CD8-positive, alpha-beta memory T cell (primary cell): ENCODE data around the gene SOX10. TPM values are rescaled to one million over a fixed set of nuclear protein-coding genes. Genes with fewer than 3 reads are reported as not detected.
"Not testable (repeated sequence)": the region's sequence is repeated elsewhere in the genome, so short reads cannot be mapped to it uniquely, and the experiment has no call there.

ENCODE experiments used
- CTCF ChIA-PET: fragments of 350-600 bp; sonication (Branson Sonifier 250); formaldehyde crosslinking; loops from one replicate; lab custom pipeline; 2021; ENCODE audit warnings: antibody characterized with exemption; lab: Charles Lee
- POLR2A ChIA-PET: fragments of 350-600 bp; sonication (Branson Sonifier 250); formaldehyde crosslinking; loops from one replicate; lab custom pipeline; 2021; ENCODE audit warnings: antibody characterized with exemption; lab: Charles Lee
- DNase-seq, 5 donors: peaks; one replicate each; pipeline versions ENCODE4 v3.0.0 to v3.0.0-alpha.2; 2020 to 2022; ENCODE audit warnings: mixed read lengths in 1 of 5
- H3K27ac ChIP-seq: one replicate; pipeline ENCODE4 v1.7.0; 2013; ENCODE audit warnings: low read depth, mild to moderate bottlenecking, low read length, moderate library complexity
- H3K27me3 ChIP-seq: 2 replicates; pipeline ENCODE4 v1.7.0; 2013; ENCODE audit warnings: low read length, mild to moderate bottlenecking; ENCODE audit not compliant: insufficient read depth, poor library complexity, severe bottlenecking
- H3K36me3 ChIP-seq: 2 replicates; pipeline ENCODE4 v1.7.0; 2013; ENCODE audit warnings: mild to moderate bottlenecking, low read length, moderate library complexity; ENCODE audit not compliant: insufficient read depth
- H3K4me1 ChIP-seq: 2 replicates; pipeline ENCODE4 v1.7.0; 2013; ENCODE audit warnings: mild to moderate bottlenecking, low read length, moderate library complexity; ENCODE audit not compliant: insufficient read depth
- H3K4me3 ChIP-seq: 2 replicates; pipeline ENCODE4 v1.7.0; 2013; ENCODE audit warnings: mild to moderate bottlenecking, low read length
- H3K9me3 ChIP-seq: 2 replicates; pipeline ENCODE4 v1.7.0; 2013; ENCODE audit warnings: mild to moderate bottlenecking, low read length
- H3K27ac Mint-ChIP-seq, 8 donors: one replicate each; pipeline ENCODE4 v1.8.0; 2020 to 2021; ENCODE audit warnings: mixed read lengths in 8 of 8, mild to moderate bottlenecking in 6 of 8, inconsistent platforms in 3 of 8, moderate library complexity in 3 of 8
- H3K27me3 Mint-ChIP-seq, 2 donors: one replicate each; pipeline ENCODE4 v1.8.0; 2020 to 2021; ENCODE audit warnings: mixed read lengths in 2 of 2, mild to moderate bottlenecking in 1 of 2, moderate library complexity in 1 of 2
- H3K36me3 Mint-ChIP-seq, 3 donors: one replicate each; pipeline ENCODE4 v1.8.0; 2020 to 2021; ENCODE audit warnings: mixed read lengths in 3 of 3, inconsistent platforms in 1 of 3, mild to moderate bottlenecking in 1 of 3
- H3K4me1 Mint-ChIP-seq, 3 donors: one replicate each; pipeline ENCODE4 v1.8.0; 2020 to 2021; ENCODE audit warnings: mixed read lengths in 3 of 3, inconsistent platforms in 1 of 3, mild to moderate bottlenecking in 1 of 3
- H3K4me3 Mint-ChIP-seq, 7 donors: one replicate each; pipeline ENCODE4 v1.8.0; 2020 to 2021; ENCODE audit warnings: mixed read lengths in 7 of 7, mild to moderate bottlenecking in 6 of 7, moderate library complexity in 4 of 7, inconsistent platforms in 2 of 7
- H3K9me3 Mint-ChIP-seq, 5 donors: one replicate each; pipeline ENCODE4 v1.8.0; 2020 to 2022; ENCODE audit warnings: mixed read lengths in 5 of 5, mild to moderate bottlenecking in 3 of 5, moderate library complexity in 2 of 5, inconsistent platforms in 1 of 5
- polyA plus RNA-seq: library from polyadenylated mRNA; unstranded; fragments of 300-500 nt; fragmentation: Illumina TruSeq; gene quantifications from one replicate; pipeline ENCODE4 v1.2.3, GENCODE V29; 2021
- total RNA-seq, 2 experiments: library from RNA; stranded (reverse); gene quantifications; one replicate each; pipeline ENCODE4 v1.2.3, GENCODE V29; 2021

SOX10 gene
- total and polyA plus RNA-seq, 3 experiments from 2014 or later = not detected

DNA sequence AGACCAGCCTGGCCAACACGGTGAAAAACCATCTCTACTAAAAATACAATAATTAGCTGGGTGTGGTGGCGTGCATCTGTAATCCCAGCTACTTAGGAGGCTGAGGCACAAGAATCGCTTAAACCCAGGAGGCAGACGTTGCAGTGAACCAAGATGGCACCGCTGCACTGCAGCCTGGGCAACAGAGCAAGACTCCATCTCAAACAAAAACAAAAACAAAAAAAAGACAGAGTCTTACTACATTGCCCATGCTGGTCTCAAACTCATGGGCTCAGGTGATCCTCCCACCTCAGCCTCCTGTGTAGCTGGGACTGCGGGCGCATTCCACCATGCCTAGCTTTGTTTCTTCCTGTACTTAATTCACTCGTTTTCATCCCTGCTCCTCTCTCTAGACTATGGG lies 8.3 kb downstream of the SOX10 start:
- H3K27ac ChIP-seq, H3K4me1 ChIP-seq, H3K9me3 ChIP-seq, H3K27me3 Mint-ChIP-seq, H3K4me3 Mint-ChIP-seq, H3K4me1 Mint-ChIP-seq, DNase-seq, H3K4me3 ChIP-seq, H3K27me3 ChIP-seq, POLR2A ChIA-PET, H3K9me3 Mint-ChIP-seq, H3K36me3 ChIP-seq: not testable (repeated sequence)
- peak overlapping the region in 1 of 8 donors; percentile 36 for H3K27ac Mint-ChIP-seq
- peaks cover 0 to 40% (median 6%) of the 10 kb centered on the region in 3 donors for H3K36me3 Mint-ChIP-seq
- CTCF ChIA-PET = interaction anchor here (1.2 kb wide), 1 partner anchor 159 kb away, joined by 3 read pairs; no protein-coding TSS in a partner anchor

- CTCF ChIA-PET = no interaction called here
- Histone ChIP-seq H3K27me3 (no peaks in the 10 kb centered on the region), H3K4me3 (no peak overlapping the region), H3K9me3 (no peaks in the 10 kb centered on the region), H3K36me3 (no peaks in the 10 kb centered on the region), H3K4me1 (no peaks in the 10 kb centered on the region), H3K27ac (no peak overlapping the region)
- Mint-ChIP-seq H3K4me1 (peaks cover 0 to 5% (median 3%) of the 10 kb centered on the region in 3 donors), H3K36me3 (peaks cover 0 to 41% (median 9%) of the 10 kb centered on the region in 3 donors), H3K27me3 (no peaks in the 10 kb centered on the region), H3K27ac (peak overlapping the region in 2 of 8 donors; percentile 13 to 59), H3K9me3 (no peaks in the 10 kb centered on the region), H3K4me3 (no peak overlapping the region)
- POLR2A ChIA-PET = no interaction called here
- DNase-seq = no peak
Measured at GRCh38 chr22:37975153-37975552, 9.2 kb downstream of the SOX10 start.

GRCh38 chr22:37973271-37974170 lies 10.8 kb downstream of the SOX10 start:
- no peak overlapping the region for H3K27ac ChIP-seq
- H3K4me3 ChIP-seq = no peak overlapping the region
- no peaks in the 10 kb centered on the region for H3K9me3 ChIP-seq
- no peak for DNase-seq
- Mint-ChIP-seq H3K36me3 (peaks cover 0 to 52% (median 9%) of the 10 kb centered on the region in 3 donors), H3K4me1 (peaks cover 0 to 5% (median 3%) of the 10 kb centered on the region in 3 donors), H3K27ac (peak overlapping the region in 2 of 8 donors; percentile 50 to 93), H3K9me3 (no peaks in the 10 kb centered on the region), H3K27me3 (no peaks in the 10 kb centered on the region), H3K4me3 (no peak overlapping the region)
- H3K4me1 ChIP-seq = no peaks in the 10 kb centered on the region
- no peaks in the 10 kb centered on the region for H3K27me3 ChIP-seq
- H3K36me3 ChIP-seq = peaks cover 5% of the 10 kb centered on the region
- CTCF ChIA-PET = no interaction called here
- POLR2A ChIA-PET = no interaction called here

DNA sequence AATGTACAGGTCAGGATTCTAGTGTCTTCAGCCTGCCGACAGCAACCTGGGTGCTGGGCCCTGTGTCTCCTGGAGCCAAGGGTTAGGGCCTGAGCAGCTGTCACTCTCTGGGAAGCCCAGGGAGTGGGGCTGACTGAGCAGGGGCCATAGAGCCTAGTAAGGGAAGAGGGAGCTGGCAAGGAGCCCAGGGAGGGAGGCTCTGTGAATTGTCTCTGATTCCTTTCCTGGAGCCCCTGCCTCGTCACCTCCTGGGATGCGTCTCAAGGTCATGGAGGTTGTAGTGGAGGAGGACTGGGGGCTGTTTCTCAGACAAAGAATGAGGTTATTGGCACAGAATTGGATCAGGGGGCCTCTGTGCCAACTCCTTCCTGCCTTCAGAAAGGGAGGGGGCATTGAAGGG lies 11.8 kb downstream of the SOX10 start:
- no peak overlapping the region for H3K4me3 ChIP-seq
- Mint-ChIP-seq H3K4me3 (no peak overlapping the region), H3K36me3 (peaks cover 3 to 60% (median 9%) of the 10 kb centered on the region in 3 donors), H3K9me3 (no peaks in the 10 kb centered on the region), H3K27me3 (peaks cover 0 to 2% of the 10 kb centered on the region in 2 donors), H3K4me1 (peaks cover 0 to 5% (median 3%) of the 10 kb centered on the region in 3 donors), H3K27ac (no peak overlapping the region)
- H3K27ac ChIP-seq = no peak overlapping the region
- DNase-seq = no peak
- peaks cover 15% of the 10 kb centered on the region for H3K36me3 ChIP-seq
- POLR2A ChIA-PET = no interaction called here
- H3K4me1 ChIP-seq = no peaks in the 10 kb centered on the region
- H3K27me3 ChIP-seq = no peaks in the 10 kb centered on the region
- H3K9me3 ChIP-seq = no peaks in the 10 kb centered on the region
- CTCF ChIA-PET = no interaction called here

- CTCF ChIA-PET = no interaction called here
Measured at GRCh38 chr22:37971475-37972434, 12.6 kb downstream of the SOX10 start.

DNA sequence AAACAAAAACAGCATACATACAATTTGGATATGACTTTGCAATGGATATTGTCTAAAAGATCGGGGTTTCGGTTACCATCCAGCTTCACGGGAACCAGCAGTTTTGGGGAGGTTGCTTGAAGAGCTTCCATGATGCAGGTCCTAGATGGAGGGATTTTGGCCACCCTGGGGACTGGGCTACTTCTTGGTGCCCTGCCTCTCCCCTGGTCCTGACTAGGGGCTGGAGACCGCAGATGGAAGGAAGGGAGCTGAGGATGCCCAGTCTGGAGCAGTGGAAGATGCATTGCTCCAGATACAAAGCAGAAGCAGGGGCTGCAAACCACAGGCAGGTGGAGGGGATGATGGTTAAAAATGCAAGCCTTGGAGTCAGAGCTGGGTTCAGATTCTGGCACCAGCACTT lies 13.5 kb downstream of the SOX10 start:
- Mint-ChIP-seq H3K4me1 (peaks cover 0 to 5% (median 3%) of the 10 kb centered on the region in 3 donors), H3K36me3 (peaks cover 6 to 70% (median 12%) of the 10 kb centered on the region in 3 donors)
- POLR2A ChIA-PET = interaction anchor here (0.6 kb wide), 1 partner anchor 41 kb away, joined by 3 read pairs; no protein-coding TSS in a partner anchor

More at GRCh38 chr22:37971475-37972434, 12.6 kb downstream of the SOX10 start:
- Mint-ChIP-seq H3K36me3 (peaks cover 6 to 66% (median 12%) of the 10 kb centered on the region in 3 donors), H3K4me1 (peaks cover 0 to 5% (median 3%) of the 10 kb centered on the region in 3 donors), H3K27ac (peak overlapping the region in 2 of 8 donors; percentile 17 to 65), H3K27me3 (peaks cover 0 to 2% of the 10 kb centered on the region in 2 donors), H3K9me3 (no peaks in the 10 kb centered on the region), H3K4me3 (no peak overlapping the region)
- Histone ChIP-seq H3K27ac (no peak overlapping the region), H3K9me3 (no peaks in the 10 kb centered on the region), H3K4me3 (no peak overlapping the region), H3K27me3 (no peaks in the 10 kb centered on the region), H3K4me1 (no peaks in the 10 kb centered on the region), H3K36me3 (peaks cover 22% of the 10 kb centered on the region)
- POLR2A ChIA-PET = no interaction called here
- no peak for DNase-seq

DNA sequence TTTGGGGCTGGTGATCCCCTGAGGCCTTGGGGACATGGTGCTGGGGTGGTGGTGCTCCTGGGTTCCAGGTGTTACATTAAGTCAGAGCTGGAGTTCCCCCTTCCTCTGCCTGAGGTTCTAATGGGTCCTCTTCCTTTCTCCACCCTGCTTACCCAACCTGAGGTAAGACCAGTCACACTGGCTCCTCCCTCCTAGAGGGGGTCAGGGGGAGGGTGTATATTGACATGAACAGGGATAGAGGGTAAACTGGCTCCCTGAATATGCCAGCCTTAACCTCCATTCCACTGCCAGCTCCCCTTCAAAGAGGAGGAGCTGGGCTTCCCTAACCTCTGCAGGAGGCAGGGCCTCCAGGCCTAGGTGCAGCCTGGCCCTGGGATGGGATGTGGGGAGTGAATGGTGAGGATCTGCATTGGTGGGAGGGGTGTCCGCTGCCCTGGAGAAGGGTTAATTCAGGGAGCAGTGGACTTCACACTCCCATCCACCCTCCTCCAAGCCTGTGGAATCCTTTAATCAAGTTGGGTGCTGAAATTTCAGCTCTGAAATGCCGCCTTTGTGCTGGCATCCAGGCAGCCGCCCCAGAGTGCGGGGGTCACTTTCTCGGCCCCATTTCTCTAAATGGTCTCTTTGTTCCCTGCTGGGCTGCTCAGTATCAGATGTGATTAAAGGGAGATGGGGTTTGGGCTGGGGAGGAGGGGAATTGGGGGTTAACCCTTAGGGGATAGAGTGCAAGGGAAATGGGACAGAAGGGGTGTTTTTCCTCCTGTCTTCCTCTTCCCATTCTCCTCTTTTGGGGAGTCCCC lies 15.7 kb downstream of the SOX10 start:
- Histone ChIP-seq H3K36me3 (peaks cover 25% of the 10 kb centered on the region), H3K4me1 (no peaks in the 10 kb centered on the region), H3K9me3 (no peaks in the 10 kb centered on the region), H3K27ac (no peak overlapping the region), H3K27me3 (no peaks in the 10 kb centered on the region), H3K4me3 (no peak overlapping the region)
- Mint-ChIP-seq H3K27me3 (peaks cover 0 to 2% of the 10 kb centered on the region in 2 donors), H3K4me3 (no peak overlapping the region), H3K27ac (peak overlapping the region in 1 of 8 donors; percentile 26), H3K4me1 (peaks cover 5 to 11% (median 6%) of the 10 kb centered on the region in 3 donors), H3K9me3 (no peaks in the 10 kb centered on the region), H3K36me3 (peaks cover 6 to 68% (median 8%) of the 10 kb centered on the region in 3 donors)
- POLR2A ChIA-PET = no interaction called here
- DNase-seq = no peak
- CTCF ChIA-PET = no interaction called here

More for the DNA sequence above, 13.5 kb downstream of the SOX10 start:
- H3K4me1 ChIP-seq = no peaks in the 10 kb centered on the region
- peaks cover 25% of the 10 kb centered on the region for H3K36me3 ChIP-seq
- Mint-ChIP-seq H3K4me3 (no peak overlapping the region), H3K9me3 (no peaks in the 10 kb centered on the region), H3K27ac (peak overlapping the region in 2 of 8 donors; percentile 17 to 46), H3K27me3 (peaks cover 0 to 2% of the 10 kb centered on the region in 2 donors)
- CTCF ChIA-PET = no interaction called here
- no peak for DNase-seq
- no peak overlapping the region for H3K27ac ChIP-seq
- H3K27me3 ChIP-seq = no peaks in the 10 kb centered on the region
- H3K9me3 ChIP-seq = no peaks in the 10 kb centered on the region
- no peak overlapping the region for H3K4me3 ChIP-seq
